GM12878 (cell line): Measurements from ENCODE around the gene DPEP1. TPM values are rescaled to one million over a fixed set of nuclear protein-coding genes. Genes with fewer than 3 reads are reported as not detected.

Source experiments
- CBFB ChIP-seq: IDR thresholded peaks from 2 replicates; pipeline ENCODE4 v1.6.1; 2016; ENCODE audit warnings: antibody characterized with exemption, low read depth
- CHD2 ChIP-seq: IDR thresholded peaks from 2 replicates; pipeline ENCODE4 v1.6.1; 2011; ENCODE audit warnings: low read depth, low read length, improper control_type of control experiment, borderline replicate concordance
- CTCF ChIP-seq, 3 experiments: IDR thresholded peaks in 2 of 3; conservative IDR thresholded peaks in 1 of 3; 2 replicates each; pipeline ENCODE4 v1.5.1; 2011; ENCODE audit warnings: low read depth in 3 of 3, low read length in 3 of 3, mild to moderate bottlenecking in 3 of 3, control low read depth in 2 of 3, moderate library complexity in 2 of 3, inconsistent platforms in 1 of 3, mixed read lengths in 1 of 3; ENCODE audit not compliant: control insufficient read depth in 2 of 3, insufficient read depth in 1 of 3; ENCODE audit errors: extremely low read depth in 1 of 3
- CUX1 ChIP-seq: IDR thresholded peaks from 2 replicates; pipeline ENCODE4 v1.6.1; 2012; ENCODE audit warnings: improper control_type of control experiment, low read depth, low read length; ENCODE audit not compliant: insufficient replicate concordance
- DPF2 ChIP-seq: fragments of 450-650 bp; IDR thresholded peaks from 2 replicates; pipeline ENCODE4 v1.6.1; 2017; ENCODE audit warnings: mild to moderate bottlenecking
- IRF5 ChIP-seq: fragments of 450-650 bp; IDR thresholded peaks from 2 replicates; pipeline ENCODE4 v1.6.1; 2017; ENCODE audit warnings: borderline replicate concordance
- RAD21 ChIP-seq: IDR thresholded peaks from 2 replicates; pipeline ENCODE4 v1.6.1; 2011; ENCODE audit warnings: mild to moderate bottlenecking, low read depth, low read length, moderate library complexity; ENCODE audit not compliant: insufficient read depth
- RCOR1 ChIP-seq: conservative IDR thresholded peaks from 2 replicates; pipeline ENCODE4 v1.6.1; 2012; ENCODE audit warnings: low read depth, low read length, improper control_type of control experiment
- SMAD5 ChIP-seq: IDR thresholded peaks from 2 replicates; pipeline ENCODE4 v1.6.1; 2016; ENCODE audit warnings: antibody characterized with exemption, low read depth
- SP1 ChIP-seq: IDR thresholded peaks from one replicate; pipeline ENCODE4 v1.6.1; 2011; ENCODE audit warnings: low read depth, low read length
- SUPT20H ChIP-seq: IDR thresholded peaks from 2 replicates; pipeline ENCODE4 v1.6.1; 2011; ENCODE audit warnings: low read depth, mild to moderate bottlenecking, low read length, moderate library complexity, borderline replicate concordance; ENCODE audit not compliant: control insufficient read depth
- USF2 ChIP-seq: IDR thresholded peaks from 2 replicates; pipeline ENCODE4 v1.6.1; 2011; ENCODE audit warnings: low read depth, low read length, improper control_type of control experiment, borderline replicate concordance
- WRNIP1 ChIP-seq: IDR thresholded peaks from 2 replicates; pipeline ENCODE4 v1.6.1; 2011; ENCODE audit warnings: low read depth, low read length, improper control_type of control experiment, borderline replicate concordance
- YBX1 ChIP-seq: fragments of 450-650 bp; IDR thresholded peaks from 2 replicates; pipeline ENCODE4 v1.6.1; 2016; ENCODE audit warnings: antibody characterized with exemption
- ZBTB4 ChIP-seq: fragments of 450-650 bp; formaldehyde crosslinking; IDR thresholded peaks from 2 replicates; pipeline ENCODE4 v1.4.0; 2022; ENCODE audit warnings: mild to moderate bottlenecking, moderate library complexity
- ZNF274 ChIP-seq: IDR thresholded peaks from one replicate; pipeline ENCODE4 v1.8.0; 2011; ENCODE audit not compliant: insufficient read length, insufficient read depth
- polyA plus RNA-seq, 11 experiments: library from polyadenylated mRNA; depleted of rRNA in 4 of 11; unstranded in 6 of 11; stranded (reverse) in 5 of 11; fragments of >200 nt; fragmentation: Nextera tagmentation in 4 of 11; fragmentation: Illumina TruSeq in 1 of 11; extraction: Ambion mirVana in 4 of 11; extraction: Trizol in 1 of 11; gene quantifications; 1 replicate in 1 of 11; 2 replicates in 10 of 11; pipeline versions ENCODE4 v1.2.1 to v1.2.3, GENCODE V29; 2011 to 2016; ENCODE audit warnings: inconsistent platforms in 2 of 11, missing spikeins in 2 of 11, low read depth in 1 of 11
- total RNA-seq, 4 experiments: library from RNA; depleted of rRNA in 3 of 4; stranded (reverse); fragments of >200 nt in 3 of 4; fragmentation: Illumina TruSeq in 1 of 4; extraction: Trizol in 1 of 4; gene quantifications; 2 replicates each; pipeline versions ENCODE4 v1.2.1 to v1.2.3, GENCODE V29; 2013 to 2021

The DPEP1 gene
- total and polyA plus RNA-seq, 10 of the 15 experiments (the other 5 are each of a cell fraction or from before 2014, with no cell fraction given), result not detected

- TF ChIP-seq CUX1 (no peak), DPF2 (0 out of 2 replicates have a peak, but pooled peaks have one; percentile 36), CTCF (IDR thresholded peaks at IDR 0.05 in 2 of 3, conservative IDR thresholded peaks at IDR 0.05 in 1 of 3; ENCODE audit: control insufficient read depth in 2 of 3, extremely low read depth in 1 of 3, insufficient read depth in 1 of 3, low read depth in 3 of 3, low read length in 3 of 3) (peak; percentile 56 to 75 (median 63)), ZNF274 (no peak), CBFB (peak; percentile 40; the same call in 1 of the 2 replicates), ZBTB4 (CRISPR knock-in tag) (no peak), RAD21 (no peak), SP1 (no peak), USF2 (peak; percentile 66), SUPT20H (no peak), IRF5 (no peak), YBX1 (no peak), CHD2 (no peak), RCOR1 (no peak), WRNIP1 (no peak), SMAD5 (no peak)
These were observed 47.7 kb upstream of the DPEP1 start (continued) for GRCh38 chr16:89565506-89566372.
